Stimulated activated effector memory CD8-positive, alpha-beta T cell treated with anti-CD3 and anti-CD28 coated beads, Interleukin-12 subunit alpha, Interleukin-12 subunit beta, amount 100 ng/mL, for 72 hours (primary cell): ENCODE results near the gene SLFNL1.

Source experiments
- ATAC-seq: fragments of 150-1000 bp; cut with Tn5 transposase; 2 replicates; pipeline ENCODE4 v1.10.0; 2021
- DNase-seq, 2 donors: peaks; one replicate each; pipeline ENCODE4 v3.0.0; 2021 to 2022; ENCODE audit warnings: low spot score in 2 of 2
- H3K27ac Mint-ChIP-seq: one replicate; pipeline ENCODE4 v1.8.0; 2022; ENCODE audit warnings: mild to moderate bottlenecking, mixed read lengths
- H3K36me3 Mint-ChIP-seq: one replicate; pipeline ENCODE4 v1.8.0; 2022; ENCODE audit warnings: mild to moderate bottlenecking, mixed read lengths
- H3K4me1 Mint-ChIP-seq: one replicate; pipeline ENCODE4 v1.8.0; 2022; ENCODE audit warnings: mixed read lengths
- H3K4me3 Mint-ChIP-seq: one replicate; pipeline ENCODE4 v1.8.0; 2022; ENCODE audit warnings: mild to moderate bottlenecking, mixed read lengths
- H3K9me3 Mint-ChIP-seq: one replicate; pipeline ENCODE4 v1.8.0; 2022; ENCODE audit warnings: mixed read lengths

SLFNL1 gene

GRCh38 chr1:41021526-41022308 is at the start of gene SLFNL1:
Gene SLFNL1, minus strand, starts transcription at chr1:41021725. Its CDS starts 1,065 bp downstream, at chr1:41020660.
- Mint-ChIP-seq H3K9me3 (no peaks in the 10 kb centered on the region), H3K27ac (peak within 1 kb of the TSS; percentile 78), H3K4me3 (no peak within 1 kb of the TSS), H3K4me1 (peaks cover 15% of the 10 kb centered on the region), H3K36me3 (peaks cover 56% of the 10 kb centered on the region)
- no peak for DNase-seq
- no peak for ATAC-seq

- H3K9me3 Mint-ChIP-seq, result no peaks in the 10 kb centered on the region
- ATAC-seq (no peak), DNase-seq (no peak)
- peaks cover 29% of the 10 kb centered on the region for H3K36me3 Mint-ChIP-seq
- no peak overlapping the region for H3K27ac Mint-ChIP-seq
- no peaks in the 10 kb centered on the region for H3K4me1 Mint-ChIP-seq
- H3K4me3 Mint-ChIP-seq, result no peak overlapping the region
Observed at GRCh38 chr1:41056907-41057306, 35.4 kb upstream of the SLFNL1 start.

- Mint-ChIP-seq H3K9me3 (no peaks in the 10 kb centered on the region), H3K36me3 (peaks cover 29% of the 10 kb centered on the region), H3K4me1 (no peaks in the 10 kb centered on the region), H3K4me3 (no peak overlapping the region), H3K27ac (no peak overlapping the region)
- DNase-seq (no peak), ATAC-seq (no peak)
Observed at GRCh38 chr1:41053316-41053715, 31.8 kb upstream of the SLFNL1 start.

GRCh38 chr1:41051022-41051421 is 29.5 kb upstream of the SLFNL1 start:
- no peak overlapping the region for H3K27ac Mint-ChIP-seq
- ATAC-seq, result no peak
- H3K4me1 Mint-ChIP-seq, result no peaks in the 10 kb centered on the region
- H3K36me3 Mint-ChIP-seq, result peaks cover 38% of the 10 kb centered on the region
- DNase-seq, result no peak
- H3K4me3 Mint-ChIP-seq, result no peak overlapping the region
- no peaks in the 10 kb centered on the region for H3K9me3 Mint-ChIP-seq

- Mint-ChIP-seq H3K27ac (no peak overlapping the region), H3K9me3 (no peaks in the 10 kb centered on the region), H3K4me3 (no peak overlapping the region), H3K36me3 (peaks cover 43% of the 10 kb centered on the region), H3K4me1 (peaks cover 9% of the 10 kb centered on the region)
- ATAC-seq, result no peak
- DNase-seq, result no peak
Observed at GRCh38 chr1:41048540-41048939, 27.0 kb upstream of the SLFNL1 start.

GRCh38 chr1:41046347-41046775 is 24.8 kb upstream of the SLFNL1 start:
- H3K27ac Mint-ChIP-seq, result peak overlapping the region; percentile 45
- no peaks in the 10 kb centered on the region for H3K9me3 Mint-ChIP-seq
- no peak for ATAC-seq
- H3K4me1 Mint-ChIP-seq, result peaks cover 9% of the 10 kb centered on the region
- no peak for DNase-seq
- H3K4me3 Mint-ChIP-seq, result no peak overlapping the region
- peaks cover 37% of the 10 kb centered on the region for H3K36me3 Mint-ChIP-seq

GRCh38 chr1:41045740-41046139 is 24.2 kb upstream of the SLFNL1 start:
- H3K36me3 Mint-ChIP-seq, result peaks cover 41% of the 10 kb centered on the region

GRCh38 chr1:41044187-41044586 is 22.7 kb upstream of the SLFNL1 start:
- H3K9me3 Mint-ChIP-seq, result no peaks in the 10 kb centered on the region
- DNase-seq (no peak), ATAC-seq (no peak)
- H3K36me3 Mint-ChIP-seq, result peaks cover 37% of the 10 kb centered on the region
- H3K4me1 Mint-ChIP-seq, result peaks cover 14% of the 10 kb centered on the region
- peak overlapping the region; percentile 45 for H3K27ac Mint-ChIP-seq
- no peak overlapping the region for H3K4me3 Mint-ChIP-seq

More at GRCh38 chr1:41045740-41046139, 24.2 kb upstream of the SLFNL1 start:
- ATAC-seq (no peak), DNase-seq (no peak)
- no peak overlapping the region for H3K4me3 Mint-ChIP-seq
- peaks cover 9% of the 10 kb centered on the region for H3K4me1 Mint-ChIP-seq
- H3K9me3 Mint-ChIP-seq, result no peaks in the 10 kb centered on the region
- H3K27ac Mint-ChIP-seq, result peak overlapping the region; percentile 45

- H3K4me1 Mint-ChIP-seq, result peaks cover 14% of the 10 kb centered on the region
- H3K9me3 Mint-ChIP-seq, result no peaks in the 10 kb centered on the region
- no peak for ATAC-seq
- peaks cover 28% of the 10 kb centered on the region for H3K36me3 Mint-ChIP-seq
- no peak for DNase-seq
- H3K4me3 Mint-ChIP-seq, result no peak overlapping the region
- no peak overlapping the region for H3K27ac Mint-ChIP-seq
Observed at GRCh38 chr1:41041614-41042270, 20.2 kb upstream of the SLFNL1 start.

GRCh38 chr1:41038110-41038509 is 16.6 kb upstream of the SLFNL1 start:
- peaks cover 5% of the 10 kb centered on the region for H3K4me1 Mint-ChIP-seq
- ATAC-seq (no peak), DNase-seq (no peak)
- peaks cover 18% of the 10 kb centered on the region for H3K36me3 Mint-ChIP-seq
- H3K4me3 Mint-ChIP-seq, result no peak overlapping the region
- H3K27ac Mint-ChIP-seq, result no peak overlapping the region
- no peaks in the 10 kb centered on the region for H3K9me3 Mint-ChIP-seq

- no peak for ATAC-seq
- Mint-ChIP-seq H3K36me3 (peaks cover 24% of the 10 kb centered on the region), H3K4me1 (peaks cover 5% of the 10 kb centered on the region), H3K27ac (no peak overlapping the region), H3K4me3 (no peak overlapping the region), H3K9me3 (no peaks in the 10 kb centered on the region)
- no peak for DNase-seq
Observed at GRCh38 chr1:41037116-41037903, 15.8 kb upstream of the SLFNL1 start.

GRCh38 chr1:41033272-41033671 is 11.7 kb upstream of the SLFNL1 start:
- no peak overlapping the region for H3K4me3 Mint-ChIP-seq
- no peak for DNase-seq
- H3K27ac Mint-ChIP-seq, result no peak overlapping the region

GRCh38 chr1:41032147-41032546 is 10.6 kb upstream of the SLFNL1 start:
- H3K4me1 Mint-ChIP-seq, result no peaks in the 10 kb centered on the region
- H3K27ac Mint-ChIP-seq, result peak overlapping the region; percentile 5
- ATAC-seq (no peak), DNase-seq (no peak)
- no peak overlapping the region for H3K4me3 Mint-ChIP-seq
- peaks cover 53% of the 10 kb centered on the region for H3K36me3 Mint-ChIP-seq
- no peaks in the 10 kb centered on the region for H3K9me3 Mint-ChIP-seq

More at GRCh38 chr1:41033272-41033671, 11.7 kb upstream of the SLFNL1 start:
- Mint-ChIP-seq H3K4me1 (no peaks in the 10 kb centered on the region), H3K36me3 (peaks cover 43% of the 10 kb centered on the region), H3K9me3 (no peaks in the 10 kb centered on the region)
- ATAC-seq, result no peak

GRCh38 chr1:41030872-41031616 is 9.5 kb upstream of the SLFNL1 start:
- peaks cover 61% of the 10 kb centered on the region for H3K36me3 Mint-ChIP-seq
- peaks cover 5% of the 10 kb centered on the region for H3K4me1 Mint-ChIP-seq
- ATAC-seq (no peak), DNase-seq (no peak)
- H3K4me3 Mint-ChIP-seq, result no peak overlapping the region
- peak overlapping the region; percentile 2 for H3K27ac Mint-ChIP-seq
- no peaks in the 10 kb centered on the region for H3K9me3 Mint-ChIP-seq
